ENCODE data around the gene KDF1. TPM values are rescaled to one million over a fixed set of nuclear protein-coding genes. Genes with fewer than 3 reads are reported as not detected.

The KDF1 gene
- total RNA-seq, 6 experiments from 2014 or later = 1.1 to 4.1 (median 2.5) TPM

DNA sequence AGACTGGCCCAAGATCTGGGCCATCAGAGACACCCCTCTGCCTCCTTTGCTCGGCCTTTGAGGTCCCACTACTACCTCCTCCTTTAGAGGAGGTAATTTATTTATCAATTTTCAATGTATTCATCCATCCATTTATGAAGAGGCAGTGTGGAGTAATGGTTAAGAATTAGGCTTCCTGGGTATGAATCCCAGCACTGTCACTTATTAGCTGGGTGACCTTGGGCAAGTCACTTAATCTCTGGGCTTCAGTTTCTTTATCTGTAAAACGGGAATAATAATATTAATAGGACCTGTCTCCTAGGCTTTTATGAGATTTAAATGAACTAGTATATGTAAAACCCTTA lies 48.1 kb downstream of the KDF1 start:
- H3K4me3 ChIP-seq = peak overlapping the region; percentile 74 to 87 (median 80)
- intact Hi-C loops (cut with DNase I) = no loop called here
- H3K27ac ChIP-seq = peak overlapping the region in 2 of 3 donors; percentile 22 to 82
- DNase-seq (no peak), ATAC-seq (no peak)
- H3K27me3 ChIP-seq = no peaks in the 10 kb centered on the region
- 23% methylated on average over 2 of the region's 2 CpGs for WGBS (ENCODE audit: insufficient coverage, low coverage, low lambda C conversion rate, missing lambda C conversion rate)
- TF ChIP-seq POLR2A (IDR thresholded peaks at IDR 0.05) = no peak
- TF ChIP-seq, protein P1, sequence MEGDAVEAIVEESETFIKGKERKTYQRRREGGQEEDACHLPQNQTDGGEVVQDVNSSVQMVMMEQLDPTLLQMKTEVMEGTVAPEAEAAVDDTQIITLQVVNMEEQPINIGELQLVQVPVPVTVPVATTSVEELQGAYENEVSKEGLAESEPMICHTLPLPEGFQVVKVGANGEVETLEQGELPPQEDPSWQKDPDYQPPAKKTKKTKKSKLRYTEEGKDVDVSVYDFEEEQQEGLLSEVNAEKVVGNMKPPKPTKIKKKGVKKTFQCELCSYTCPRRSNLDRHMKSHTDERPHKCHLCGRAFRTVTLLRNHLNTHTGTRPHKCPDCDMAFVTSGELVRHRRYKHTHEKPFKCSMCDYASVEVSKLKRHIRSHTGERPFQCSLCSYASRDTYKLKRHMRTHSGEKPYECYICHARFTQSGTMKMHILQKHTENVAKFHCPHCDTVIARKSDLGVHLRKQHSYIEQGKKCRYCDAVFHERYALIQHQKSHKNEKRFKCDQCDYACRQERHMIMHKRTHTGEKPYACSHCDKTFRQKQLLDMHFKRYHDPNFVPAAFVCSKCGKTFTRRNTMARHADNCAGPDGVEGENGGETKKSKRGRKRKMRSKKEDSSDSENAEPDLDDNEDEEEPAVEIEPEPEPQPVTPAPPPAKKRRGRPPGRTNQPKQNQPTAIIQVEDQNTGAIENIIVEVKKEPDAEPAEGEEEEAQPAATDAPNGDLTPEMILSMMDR (IDR thresholded peaks at IDR 0.05) = no peak
- no peaks in the 10 kb centered on the region for H3K9me3 ChIP-seq
- peaks cover 0 to 43% (median 13%) of the 10 kb centered on the region in 4 donors for H3K4me1 ChIP-seq
- H3K36me3 ChIP-seq = peaks cover 0 to 18% (median 8%) of the 10 kb centered on the region in 4 donors

DNA sequence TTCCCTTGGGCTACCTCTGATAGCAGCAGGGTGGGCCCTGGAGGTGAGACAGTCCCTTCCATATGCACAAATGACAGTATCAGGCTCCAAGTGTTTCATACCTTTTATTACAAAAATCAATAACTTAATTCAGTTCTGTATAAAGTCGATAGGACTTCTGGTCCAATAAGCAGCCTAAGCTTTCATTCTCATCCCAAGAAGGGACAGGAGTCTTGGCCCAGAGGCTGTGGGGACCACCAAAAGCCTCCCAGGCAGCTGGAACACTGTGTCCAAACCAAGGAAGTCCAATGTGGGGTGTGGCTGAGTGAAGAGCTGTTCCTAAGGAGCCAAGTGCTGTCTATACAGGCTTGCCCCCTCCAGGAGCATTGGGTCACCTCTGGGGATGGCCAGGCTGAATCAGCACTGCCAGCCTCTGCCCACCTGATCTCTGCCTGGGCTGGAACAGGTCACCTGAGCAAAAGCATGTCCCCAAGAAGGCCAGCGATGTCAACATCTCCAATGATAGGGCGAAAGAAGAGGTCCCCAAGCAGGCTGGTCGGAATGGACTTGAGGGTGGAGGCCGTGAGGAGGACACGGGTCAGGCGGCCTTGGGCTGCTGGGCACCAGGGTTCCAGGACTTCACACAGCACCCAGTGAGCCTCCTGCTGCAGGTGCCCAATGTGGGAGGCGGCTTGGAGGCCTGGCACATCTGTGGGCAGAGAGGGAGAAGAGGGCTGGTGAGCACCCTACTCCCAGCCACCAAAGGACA lies 48.7 kb downstream of the KDF1 start:
- H3K36me3 ChIP-seq = peaks cover 0 to 18% (median 8%) of the 10 kb centered on the region in 4 donors
- no peak for ATAC-seq
- DNase-seq = peak in 1 of 3 donors; percentile 43
- no peaks in the 10 kb centered on the region for H3K9me3 ChIP-seq
- no peaks in the 10 kb centered on the region for H3K27me3 ChIP-seq
- intact Hi-C loops (cut with DNase I) = no loop called here
- H3K27ac ChIP-seq = peak overlapping the region; percentile 19 to 82 (median 22)
- H3K4me1 ChIP-seq = peaks cover 0 to 42% (median 13%) of the 10 kb centered on the region in 4 donors
- 26% methylated on average over 3 of the region's 8 CpGs for WGBS (ENCODE audit: insufficient coverage, low coverage, low lambda C conversion rate, missing lambda C conversion rate)
- H3K4me3 ChIP-seq = peak overlapping the region; percentile 74 to 87 (median 80)
- peak; percentile 21 for TF ChIP-seq POLR2A (IDR thresholded peaks at IDR 0.05)
- TF ChIP-seq, protein P1 (IDR thresholded peaks at IDR 0.05) = no peak

DNA sequence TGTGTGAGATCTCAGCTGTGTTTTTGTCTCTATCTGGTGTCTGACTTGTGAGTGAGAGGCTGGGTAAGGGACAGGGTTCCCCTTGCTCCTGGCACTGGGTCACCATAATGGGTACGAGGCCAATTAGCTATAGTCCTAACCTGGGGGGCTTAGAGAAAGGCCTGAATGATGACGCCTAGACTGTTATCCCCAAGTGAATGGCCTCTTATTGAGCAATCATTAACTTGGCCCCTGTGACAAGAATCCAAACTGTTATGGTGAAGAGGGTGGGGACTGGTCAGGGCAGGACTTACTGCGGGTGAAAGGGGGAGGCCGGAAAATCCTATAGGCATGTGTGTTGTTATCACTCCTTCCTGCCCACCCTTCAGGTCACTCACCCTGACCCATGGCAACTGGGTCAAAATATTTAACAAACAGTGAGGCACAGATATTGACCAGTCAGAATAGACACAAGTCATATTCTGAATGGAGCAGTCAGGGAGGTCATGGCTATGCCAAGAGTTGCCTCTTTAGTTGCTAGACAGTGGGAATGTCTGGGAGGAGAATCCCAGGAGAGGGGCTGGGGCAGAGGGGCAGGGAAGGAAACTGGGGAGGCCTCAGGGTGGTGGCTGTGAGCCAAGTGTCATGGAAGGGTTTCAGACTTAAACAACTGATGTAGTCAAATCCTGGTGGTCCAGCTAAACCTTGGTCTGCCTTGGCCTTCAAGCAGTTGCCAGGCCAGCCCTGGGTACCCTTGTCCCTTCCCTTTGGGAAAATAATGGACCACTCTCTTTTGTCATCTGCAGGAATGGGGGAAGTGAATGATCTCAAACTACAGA lies 49.7 kb downstream of the KDF1 start:
- DNase-seq = peak in 2 of 3 donors; percentile 47 to 66
- ATAC-seq = peak; percentile 0 to 42 (median 10)
- peak; percentile 18 for TF ChIP-seq POLR2A (IDR thresholded peaks at IDR 0.05)
- TF ChIP-seq, protein P1 (IDR thresholded peaks at IDR 0.05) = no peak
- peak overlapping the region in 2 of 3 donors; percentile 80 to 87 for H3K4me3 ChIP-seq
- intact Hi-C loops (cut with DNase I) = no loop called here
- 23% methylated on average over 4 of the region's 4 CpGs for WGBS (ENCODE audit: insufficient coverage, low coverage, low lambda C conversion rate, missing lambda C conversion rate)
- H3K27me3 ChIP-seq = no peaks in the 10 kb centered on the region
- H3K4me1 ChIP-seq = peaks cover 0 to 32% (median 10%) of the 10 kb centered on the region in 4 donors
- H3K36me3 ChIP-seq = peaks cover 0 to 18% (median 8%) of the 10 kb centered on the region in 4 donors
- peak overlapping the region in 1 of 3 donors; percentile 82 for H3K27ac ChIP-seq
- H3K9me3 ChIP-seq = no peaks in the 10 kb centered on the region

DNA sequence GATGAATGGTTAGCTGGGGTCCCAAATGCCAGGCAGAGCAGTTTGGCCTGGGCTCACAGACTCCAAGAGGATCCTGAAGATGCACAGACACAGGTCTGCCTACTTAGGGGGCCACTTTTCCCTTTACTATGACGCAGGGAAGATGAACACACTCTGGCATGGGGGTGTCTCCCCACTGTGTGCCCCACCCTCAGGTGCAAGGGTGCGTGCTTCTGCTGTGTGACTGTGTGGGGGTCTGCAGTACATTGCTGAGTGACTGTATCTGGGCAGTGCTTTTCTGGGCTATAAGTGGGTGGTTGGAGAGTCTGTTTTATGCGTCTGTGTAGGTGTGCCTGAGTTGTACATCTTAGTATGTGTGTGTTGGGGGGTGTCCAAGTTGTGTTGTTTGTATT lies 50.3 kb downstream of the KDF1 start:
- Histone ChIP-seq H3K36me3 (peaks cover 0 to 18% (median 8%) of the 10 kb centered on the region in 4 donors), H3K9me3 (no peaks in the 10 kb centered on the region), H3K27ac (peak overlapping the region in 1 of 3 donors; percentile 82), H3K4me1 (peaks cover 0 to 26% (median 7%) of the 10 kb centered on the region in 4 donors), H3K27me3 (no peaks in the 10 kb centered on the region), H3K4me3 (no peak overlapping the region)
- TF ChIP-seq POLR2A (IDR thresholded peaks at IDR 0.05) = no peak
- TF ChIP-seq, protein P1 (IDR thresholded peaks at IDR 0.05) = no peak
- intact Hi-C loops (cut with DNase I) = no loop called here
- 14% methylated on average over 1 of the region's 3 CpGs for WGBS (ENCODE audit: insufficient coverage, low coverage, low lambda C conversion rate, missing lambda C conversion rate)
- no peak for ATAC-seq
- no peak for DNase-seq

All from right lobe of liver (tissue), 6 donors.